ENCODE measurements around the gene ZNF784.

DNA sequence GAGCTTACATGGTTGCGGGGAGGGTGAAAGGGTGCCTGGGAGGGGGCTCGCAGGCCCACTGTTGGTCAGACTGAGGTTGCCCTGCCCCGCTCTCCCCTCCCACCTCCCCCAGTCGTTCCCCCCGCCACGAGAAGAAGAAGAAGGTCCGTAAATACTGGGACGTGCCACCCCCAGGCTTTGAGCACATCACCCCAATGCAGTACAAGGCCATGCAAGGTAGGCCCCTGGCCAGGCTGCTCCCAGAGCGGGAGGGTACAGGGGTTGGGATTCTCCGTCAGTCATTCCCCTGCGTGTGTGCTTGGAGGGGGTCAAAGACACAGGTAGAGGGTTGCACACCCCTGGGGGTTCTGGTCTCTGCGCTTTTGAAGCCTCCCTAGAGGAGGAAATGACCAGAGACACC, 36.0 kb upstream of the ZNF784 start:
- TF ChIP-seq, protein P1, sequence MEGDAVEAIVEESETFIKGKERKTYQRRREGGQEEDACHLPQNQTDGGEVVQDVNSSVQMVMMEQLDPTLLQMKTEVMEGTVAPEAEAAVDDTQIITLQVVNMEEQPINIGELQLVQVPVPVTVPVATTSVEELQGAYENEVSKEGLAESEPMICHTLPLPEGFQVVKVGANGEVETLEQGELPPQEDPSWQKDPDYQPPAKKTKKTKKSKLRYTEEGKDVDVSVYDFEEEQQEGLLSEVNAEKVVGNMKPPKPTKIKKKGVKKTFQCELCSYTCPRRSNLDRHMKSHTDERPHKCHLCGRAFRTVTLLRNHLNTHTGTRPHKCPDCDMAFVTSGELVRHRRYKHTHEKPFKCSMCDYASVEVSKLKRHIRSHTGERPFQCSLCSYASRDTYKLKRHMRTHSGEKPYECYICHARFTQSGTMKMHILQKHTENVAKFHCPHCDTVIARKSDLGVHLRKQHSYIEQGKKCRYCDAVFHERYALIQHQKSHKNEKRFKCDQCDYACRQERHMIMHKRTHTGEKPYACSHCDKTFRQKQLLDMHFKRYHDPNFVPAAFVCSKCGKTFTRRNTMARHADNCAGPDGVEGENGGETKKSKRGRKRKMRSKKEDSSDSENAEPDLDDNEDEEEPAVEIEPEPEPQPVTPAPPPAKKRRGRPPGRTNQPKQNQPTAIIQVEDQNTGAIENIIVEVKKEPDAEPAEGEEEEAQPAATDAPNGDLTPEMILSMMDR (IDR thresholded peaks at IDR 0.05; ENCODE audit: borderline replicate concordance, extremely low read depth, low read length, poor library complexity, severe bottlenecking) = no peak
- no peak for TF ChIP-seq EZH2 (IDR thresholded peaks at IDR 0.05; ENCODE audit: borderline replicate concordance, low read depth, low read length, severe bottlenecking)
